Measurements from ENCODE around the gene MOB3A.

Gene MOB3A

DNA sequence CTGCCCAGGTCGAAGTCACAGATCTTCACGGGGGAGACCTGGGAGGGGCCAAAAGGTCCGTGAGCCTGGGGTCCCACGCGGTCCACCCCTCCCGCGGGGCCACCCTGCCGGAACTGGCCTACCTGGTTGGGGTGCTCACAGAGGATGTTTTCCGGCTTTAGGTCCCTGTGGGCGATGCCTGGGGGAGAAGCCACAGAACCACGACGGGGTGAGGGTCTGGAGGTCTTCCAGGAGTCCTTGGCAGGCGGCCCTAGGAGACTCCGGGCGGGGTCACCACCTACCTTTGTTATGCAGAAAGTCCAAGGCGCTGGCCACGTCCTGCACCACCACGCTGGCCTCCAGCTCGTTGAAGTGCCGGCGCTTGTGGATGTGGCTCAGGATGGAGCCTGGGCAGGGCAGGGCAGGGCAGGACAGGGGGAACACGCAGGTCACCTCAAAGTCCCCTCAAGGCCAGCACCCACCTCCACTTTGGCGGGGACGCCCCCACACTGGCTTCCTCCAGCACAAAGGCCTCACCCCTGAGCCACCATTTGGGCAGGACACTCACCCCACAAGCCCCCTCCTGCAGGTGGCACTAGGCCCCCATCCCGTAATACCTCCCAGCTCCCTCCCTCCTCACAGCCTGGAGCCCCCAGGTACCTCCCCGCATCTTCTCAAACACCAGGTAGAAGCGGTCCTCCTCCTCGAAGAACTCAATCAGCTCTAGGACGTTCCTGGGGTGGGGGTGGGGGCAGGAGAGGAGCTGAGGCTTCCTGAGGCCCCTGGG lies 53.5 kb downstream of the MOB3A start:
- peak overlapping the region; percentile 69 for H3K27ac ChIP-seq (ENCODE audit: low read length)
- no peak for TF ChIP-seq EZH2phosphoT487 (IDR thresholded peaks at IDR 0.05; ENCODE audit: low read depth)
- TF ChIP-seq, protein P1, sequence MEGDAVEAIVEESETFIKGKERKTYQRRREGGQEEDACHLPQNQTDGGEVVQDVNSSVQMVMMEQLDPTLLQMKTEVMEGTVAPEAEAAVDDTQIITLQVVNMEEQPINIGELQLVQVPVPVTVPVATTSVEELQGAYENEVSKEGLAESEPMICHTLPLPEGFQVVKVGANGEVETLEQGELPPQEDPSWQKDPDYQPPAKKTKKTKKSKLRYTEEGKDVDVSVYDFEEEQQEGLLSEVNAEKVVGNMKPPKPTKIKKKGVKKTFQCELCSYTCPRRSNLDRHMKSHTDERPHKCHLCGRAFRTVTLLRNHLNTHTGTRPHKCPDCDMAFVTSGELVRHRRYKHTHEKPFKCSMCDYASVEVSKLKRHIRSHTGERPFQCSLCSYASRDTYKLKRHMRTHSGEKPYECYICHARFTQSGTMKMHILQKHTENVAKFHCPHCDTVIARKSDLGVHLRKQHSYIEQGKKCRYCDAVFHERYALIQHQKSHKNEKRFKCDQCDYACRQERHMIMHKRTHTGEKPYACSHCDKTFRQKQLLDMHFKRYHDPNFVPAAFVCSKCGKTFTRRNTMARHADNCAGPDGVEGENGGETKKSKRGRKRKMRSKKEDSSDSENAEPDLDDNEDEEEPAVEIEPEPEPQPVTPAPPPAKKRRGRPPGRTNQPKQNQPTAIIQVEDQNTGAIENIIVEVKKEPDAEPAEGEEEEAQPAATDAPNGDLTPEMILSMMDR (IDR thresholded peaks at IDR 0.05; ENCODE audit: low read depth, low read length) = peak; percentile 29
- peaks cover 66% of the 10 kb centered on the region for H3K79me2 ChIP-seq (ENCODE audit: low read length)
- no peaks in the 10 kb centered on the region for H3K27me3 ChIP-seq (ENCODE audit: low read depth, low read length)
- peak overlapping the region; percentile 26; the same call in 1 of the 2 replicates for H3K9ac ChIP-seq (ENCODE audit: low read length)
- H3K36me3 ChIP-seq (replicated peaks; ENCODE audit: low read depth, low read length) = peaks cover 83% of the 10 kb centered on the region
- peaks cover 96% of the 10 kb centered on the region for H4K20me1 ChIP-seq (ENCODE audit: insufficient read depth, low read length)
- H2AFZ ChIP-seq (ENCODE audit: low read depth, low read length) = no peak overlapping the region
- H3K9me3 ChIP-seq (ENCODE audit: insufficient read depth, low read length) = no peaks in the 10 kb centered on the region
- peak overlapping the region; percentile 46 for H3K4me2 ChIP-seq (ENCODE audit: low read length)
- peaks cover 65% of the 10 kb centered on the region for H3K4me1 ChIP-seq (ENCODE audit: low read length)
- peak overlapping the region; percentile 46 for H3K4me3 ChIP-seq (ENCODE audit: low read length)

DNA sequence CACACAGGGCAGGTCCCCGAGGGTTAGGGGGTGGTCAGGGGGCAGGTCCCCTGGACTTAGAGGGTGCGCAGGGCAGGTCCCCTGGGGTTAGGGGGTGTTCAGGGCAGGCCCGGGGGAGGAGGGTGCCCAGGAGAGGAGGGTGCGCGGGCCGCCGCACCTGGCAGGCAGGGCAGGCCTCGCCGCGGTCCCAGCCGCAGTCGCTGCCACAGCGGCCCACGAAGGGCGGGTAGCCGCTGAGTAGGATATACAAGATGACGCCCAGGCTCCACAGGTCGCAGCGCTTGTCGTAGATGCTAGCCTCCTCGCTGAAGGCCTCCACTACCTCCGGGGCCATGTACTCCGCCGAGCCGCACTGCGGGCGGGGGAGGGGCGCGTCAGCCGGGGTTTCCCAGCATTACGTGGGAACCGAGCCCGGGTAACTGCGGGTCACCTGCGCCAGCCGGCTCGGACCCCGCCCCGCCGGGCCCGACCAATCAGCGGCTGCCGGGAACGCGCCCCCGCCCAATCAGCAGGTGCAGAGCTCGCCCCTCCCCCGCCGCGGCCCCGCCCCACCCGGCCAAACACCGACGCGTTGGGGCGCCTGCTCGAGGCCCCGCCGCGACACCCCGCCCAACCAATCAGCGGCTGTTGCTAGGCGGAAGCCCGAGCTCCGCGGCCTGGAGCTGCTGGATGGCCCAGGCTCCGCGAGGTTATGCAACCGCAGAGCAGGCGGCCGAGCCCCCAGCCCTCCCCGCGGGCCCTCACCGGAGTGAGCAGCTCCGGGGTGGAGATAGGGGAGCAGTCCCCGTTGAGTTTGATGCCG lies 54.2 kb downstream of the MOB3A start:
- peak overlapping the region; percentile 62 for H3K4me3 ChIP-seq (ENCODE audit: low read length)
- H3K36me3 ChIP-seq (replicated peaks; ENCODE audit: low read depth, low read length) = peaks cover 78% of the 10 kb centered on the region
- no peak overlapping the region for H2AFZ ChIP-seq (ENCODE audit: low read depth, low read length)
- H3K9me3 ChIP-seq (ENCODE audit: insufficient read depth, low read length) = no peaks in the 10 kb centered on the region
- H4K20me1 ChIP-seq (ENCODE audit: insufficient read depth, low read length) = peaks cover 95% of the 10 kb centered on the region
- H3K4me1 ChIP-seq (ENCODE audit: low read length) = peaks cover 57% of the 10 kb centered on the region
- no peaks in the 10 kb centered on the region for H3K27me3 ChIP-seq (ENCODE audit: low read depth, low read length)
- H3K79me2 ChIP-seq (ENCODE audit: low read length) = peaks cover 59% of the 10 kb centered on the region
- peak overlapping the region; percentile 66 for H3K9ac ChIP-seq (ENCODE audit: low read length)
- TF ChIP-seq, protein P1 (IDR thresholded peaks at IDR 0.05; ENCODE audit: low read depth, low read length) = no peak
- no peak for TF ChIP-seq EZH2phosphoT487 (IDR thresholded peaks at IDR 0.05; ENCODE audit: low read depth)
- H3K4me2 ChIP-seq (ENCODE audit: low read length) = peak overlapping the region; percentile 70
- peak overlapping the region; percentile 87 for H3K27ac ChIP-seq (ENCODE audit: low read length)

DNA sequence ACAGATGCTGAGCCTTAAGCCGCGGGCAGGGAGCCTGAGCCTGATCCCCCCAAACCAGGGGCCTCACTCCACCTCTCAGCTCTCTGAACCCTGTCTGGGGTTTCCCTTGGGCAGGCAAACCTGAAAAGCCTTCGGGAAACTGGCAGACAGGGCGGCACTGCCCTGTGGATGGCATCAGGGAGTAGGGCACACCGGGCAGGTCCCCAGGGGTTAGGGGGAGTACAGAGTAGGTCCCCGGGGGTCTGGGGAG lies 54.8 kb downstream of the MOB3A start:
- peak overlapping the region; percentile 62 for H3K4me3 ChIP-seq (ENCODE audit: low read length)
- peak overlapping the region; percentile 87 for H3K27ac ChIP-seq (ENCODE audit: low read length)
- TF ChIP-seq EZH2phosphoT487 (IDR thresholded peaks at IDR 0.05; ENCODE audit: low read depth) = no peak
- H3K4me2 ChIP-seq (ENCODE audit: low read length) = peak overlapping the region; percentile 70
- no peaks in the 10 kb centered on the region for H3K27me3 ChIP-seq (ENCODE audit: low read depth, low read length)
- peaks cover 52% of the 10 kb centered on the region for H3K4me1 ChIP-seq (ENCODE audit: low read length)
- peaks cover 53% of the 10 kb centered on the region for H3K79me2 ChIP-seq (ENCODE audit: low read length)
- H3K9ac ChIP-seq (ENCODE audit: low read length) = peak overlapping the region; percentile 66
- H2AFZ ChIP-seq (ENCODE audit: low read depth, low read length) = no peak overlapping the region
- no peaks in the 10 kb centered on the region for H3K9me3 ChIP-seq (ENCODE audit: insufficient read depth, low read length)
- peaks cover 89% of the 10 kb centered on the region for H4K20me1 ChIP-seq (ENCODE audit: insufficient read depth, low read length)
- peaks cover 73% of the 10 kb centered on the region for H3K36me3 ChIP-seq (replicated peaks; ENCODE audit: low read depth, low read length)

DNA sequence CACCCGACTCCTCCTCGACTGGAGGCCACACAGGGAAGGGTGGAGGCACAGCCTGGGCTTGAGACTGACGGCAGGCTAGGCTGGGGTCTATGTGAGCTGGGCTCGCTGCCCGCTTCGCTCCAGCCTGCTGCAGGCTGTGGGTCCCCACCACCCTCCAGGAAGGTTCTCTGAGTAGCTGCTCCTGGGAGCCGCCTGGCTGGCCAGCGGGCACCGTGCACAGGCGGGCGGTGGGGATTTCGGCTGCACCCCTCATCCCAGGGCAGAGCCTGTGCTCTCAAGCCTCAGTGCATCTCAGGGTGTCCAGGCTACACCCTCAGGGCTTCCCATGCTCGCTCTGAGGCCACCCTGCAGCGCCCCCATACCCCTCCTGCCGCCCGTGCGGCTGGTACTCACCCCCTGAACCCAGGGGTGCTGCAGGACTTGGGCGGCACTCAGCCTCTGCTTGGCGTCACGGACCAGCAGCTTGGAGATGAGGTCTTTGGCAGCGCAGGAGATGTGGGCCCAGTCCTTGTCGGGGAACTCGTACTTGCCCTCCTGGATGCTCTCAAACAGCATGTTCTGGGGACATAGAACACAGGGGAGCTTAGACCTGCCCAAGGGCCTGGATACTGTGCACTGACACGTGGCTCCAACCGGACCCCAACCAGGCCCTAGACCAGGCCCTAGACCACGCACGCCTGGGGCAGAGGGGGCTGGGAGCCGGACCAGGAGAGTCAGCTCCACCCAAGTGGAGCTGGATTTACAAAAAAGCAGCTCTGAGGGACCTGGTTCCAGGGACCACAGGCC lies 55.3 kb downstream of the MOB3A start:
- H3K4me1 ChIP-seq (ENCODE audit: low read length) = peaks cover 47% of the 10 kb centered on the region
- peaks cover 67% of the 10 kb centered on the region for H3K36me3 ChIP-seq (replicated peaks; ENCODE audit: low read depth, low read length)
- H3K79me2 ChIP-seq (ENCODE audit: low read length) = peaks cover 48% of the 10 kb centered on the region
- peak overlapping the region; percentile 66 for H3K9ac ChIP-seq (ENCODE audit: low read length)
- peak overlapping the region; percentile 87 for H3K27ac ChIP-seq (ENCODE audit: low read length)
- peaks cover 84% of the 10 kb centered on the region for H4K20me1 ChIP-seq (ENCODE audit: insufficient read depth, low read length)
- H3K4me3 ChIP-seq (ENCODE audit: low read length) = peak overlapping the region; percentile 62
- peak overlapping the region; percentile 70 for H3K4me2 ChIP-seq (ENCODE audit: low read length)
- no peaks in the 10 kb centered on the region for H3K27me3 ChIP-seq (ENCODE audit: low read depth, low read length)
- TF ChIP-seq, protein P1 (IDR thresholded peaks at IDR 0.05; ENCODE audit: low read depth, low read length) = no peak
- no peak for TF ChIP-seq EZH2phosphoT487 (IDR thresholded peaks at IDR 0.05; ENCODE audit: low read depth)
- H3K9me3 ChIP-seq (ENCODE audit: insufficient read depth, low read length) = no peaks in the 10 kb centered on the region
- no peak overlapping the region for H2AFZ ChIP-seq (ENCODE audit: low read depth, low read length)

Measured in OCI-LY3 (cell line).